Activated T-cell treated with anti-CD3 and anti-CD28 coated beads, Interleukin-2, amount 50 U/mL, for 4 hours (primary cell): ENCODE data around the gene IRGC. TPM values are rescaled to one million over a fixed set of nuclear protein-coding genes. Genes with fewer than 3 reads are reported as not detected.
"Not testable (repeated sequence)": the region's sequence is repeated elsewhere in the genome, so short reads cannot be mapped to it uniquely, and the experiment has no call there.

Experiments used
- ATAC-seq, 2 donors: fragments of 200-7000 bp; cut with Tn5 transposase; one replicate each; pipeline ENCODE4 v1.10.0; 2021
- DNase-seq: peaks from one replicate; pipeline ENCODE4 v3.0.0-alpha.2; 2020
- H3K27me3 Mint-ChIP-seq: one replicate; pipeline ENCODE4 v1.8.0; 2021; ENCODE audit warnings: low read depth, mixed read lengths
- H3K36me3 Mint-ChIP-seq: one replicate; pipeline ENCODE4 v1.8.0; 2022; ENCODE audit warnings: mixed read lengths; ENCODE audit not compliant: insufficient read depth
- H3K4me1 Mint-ChIP-seq: one replicate; pipeline ENCODE4 v1.8.0; 2021; ENCODE audit warnings: low read depth, mixed read lengths
- H3K4me3 Mint-ChIP-seq: one replicate; pipeline ENCODE4 v1.8.0; 2021; ENCODE audit warnings: mild to moderate bottlenecking, moderate library complexity, mixed read lengths
- H3K9me3 Mint-ChIP-seq: one replicate; pipeline ENCODE4 v1.8.0; 2021; ENCODE audit warnings: mixed read lengths
- total RNA-seq, 3 donors: library from RNA; stranded (reverse); gene quantifications; one replicate each; pipeline ENCODE4 v1.2.1, GENCODE V29; 2021

Gene IRGC, protein sequence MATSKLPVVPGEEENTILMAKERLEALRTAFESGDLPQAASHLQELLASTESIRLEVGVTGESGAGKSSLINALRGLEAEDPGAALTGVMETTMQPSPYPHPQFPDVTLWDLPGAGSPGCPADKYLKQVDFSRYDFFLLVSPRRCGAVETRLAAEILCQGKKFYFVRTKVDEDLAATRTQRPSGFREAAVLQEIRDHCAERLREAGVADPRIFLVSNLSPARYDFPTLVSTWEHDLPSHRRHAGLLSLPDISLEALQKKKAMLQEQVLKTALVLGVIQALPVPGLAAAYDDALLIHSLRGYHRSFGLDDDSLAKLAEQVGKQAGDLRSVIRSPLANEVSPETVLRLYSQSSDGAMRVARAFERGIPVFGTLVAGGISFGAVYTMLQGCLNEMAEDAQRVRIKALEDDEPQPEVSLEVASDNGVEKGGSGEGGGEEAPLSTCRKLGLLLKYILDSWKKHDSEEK
- total RNA-seq = not detected

DNA sequence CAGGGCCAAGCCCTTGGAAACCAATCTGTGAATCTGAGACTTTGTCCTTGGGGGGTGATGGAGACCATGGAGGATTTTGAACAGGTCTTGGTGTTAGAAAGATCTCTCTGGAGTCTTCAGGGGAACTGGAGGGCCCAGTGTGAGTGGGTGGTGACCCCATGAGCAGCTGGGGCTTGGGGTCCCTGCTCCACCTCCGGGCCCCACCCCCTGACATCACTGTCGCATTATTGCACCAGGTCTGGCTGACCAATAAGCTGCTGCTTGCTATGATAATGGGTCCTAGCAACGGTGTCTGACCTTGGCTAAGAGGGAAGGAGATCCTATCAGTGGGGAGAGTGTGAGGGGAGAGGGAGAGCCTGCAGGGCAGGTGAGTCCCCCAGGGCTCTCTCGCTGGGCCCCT lies at the start of gene IRGC:
Gene IRGC, plus strand, starts transcription at position 301 of the 400 bp plus-strand sequence. CDS start 2,483 bp downstream, outside the sequence.
- DNase-seq (no peak), ATAC-seq (no peak)
- Mint-ChIP-seq H3K4me3 (no peak within 1 kb of the TSS), H3K4me1 (no peaks in the 10 kb centered on the region), H3K9me3 (no peaks in the 10 kb centered on the region), H3K36me3 (no peaks in the 10 kb centered on the region), H3K27me3 (peaks cover 7% of the 10 kb centered on the region)

GRCh38 chr19:43667126-43667875 lies 48.6 kb upstream of the IRGC start:
- Mint-ChIP-seq H3K27me3 (peaks cover 2% of the 10 kb centered on the region), H3K36me3 (peaks cover 12% of the 10 kb centered on the region), H3K4me3 (peak overlapping the region; percentile 81), H3K4me1 (peaks cover 50% of the 10 kb centered on the region), H3K9me3 (no peaks in the 10 kb centered on the region)
- no peak for ATAC-seq
- no peak for DNase-seq

DNA sequence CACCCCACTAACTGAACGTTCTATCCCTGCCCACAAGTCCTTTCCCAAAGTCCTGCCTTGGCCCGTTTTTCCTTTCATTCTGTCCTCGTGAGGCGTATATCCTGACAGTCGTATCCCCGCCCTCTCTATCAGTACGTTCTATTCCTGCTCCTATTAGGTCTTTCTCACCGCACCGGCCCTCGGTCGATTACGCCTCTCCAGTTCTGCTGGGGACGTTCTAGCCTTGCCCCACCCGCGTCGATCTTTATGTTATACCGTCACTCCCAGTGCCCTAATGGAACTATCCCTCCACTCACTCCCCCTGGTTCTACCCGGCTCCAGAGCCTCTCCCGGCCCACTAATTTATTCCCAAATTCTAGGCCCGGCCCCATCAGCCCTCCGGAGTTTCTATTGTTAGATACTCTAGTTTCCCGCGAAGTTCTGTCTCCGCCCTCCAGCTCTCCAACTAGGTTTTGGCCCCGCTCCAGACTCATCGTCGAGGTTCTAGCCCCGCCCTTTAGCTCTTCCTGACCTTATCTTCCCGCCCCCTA lies 47.9 kb upstream of the IRGC start:
- ATAC-seq = no peak
- Mint-ChIP-seq H3K4me1 (peaks cover 50% of the 10 kb centered on the region), H3K27me3 (peaks cover 2% of the 10 kb centered on the region), H3K9me3 (no peaks in the 10 kb centered on the region), H3K36me3 (peaks cover 12% of the 10 kb centered on the region), H3K4me3 (peak overlapping the region; percentile 81)
- no peak for DNase-seq

DNA sequence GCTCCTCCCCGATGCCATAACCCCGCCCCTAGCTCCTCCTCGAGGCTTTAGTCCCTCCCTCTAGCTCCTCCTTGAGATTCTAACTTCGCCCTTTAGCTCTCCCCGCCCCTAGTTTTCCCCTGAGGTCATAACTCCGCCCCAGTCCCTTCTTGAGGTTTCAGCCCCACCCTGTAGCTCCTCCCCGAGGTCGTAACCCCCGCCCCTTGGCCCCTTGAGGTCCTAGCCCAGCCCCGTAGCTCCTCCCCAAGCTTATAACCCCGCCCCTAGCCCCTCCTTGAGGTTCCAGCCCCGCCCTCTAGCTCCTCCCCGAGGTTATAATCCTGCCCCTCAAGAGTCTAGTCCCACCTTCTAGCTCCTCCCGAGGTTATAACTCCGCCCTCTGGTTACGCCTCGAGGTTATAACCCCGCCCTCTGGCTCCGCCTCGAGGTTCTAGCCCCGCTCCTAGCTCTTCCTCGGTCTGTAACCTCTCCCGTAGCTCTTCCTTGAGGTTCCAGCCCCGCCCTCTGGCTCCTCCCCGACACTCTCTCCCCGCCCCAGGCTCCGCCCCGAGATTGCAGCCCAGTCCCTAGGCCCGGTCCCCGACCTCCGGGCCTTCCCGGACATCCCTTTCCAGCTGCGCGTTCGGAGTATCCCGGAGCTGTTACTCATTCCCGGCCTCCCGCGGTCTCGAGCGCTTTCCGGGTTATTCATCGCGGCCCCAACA lies 47.3 kb upstream of the IRGC start:
- peaks cover 2% of the 10 kb centered on the region for H3K27me3 Mint-ChIP-seq
- peak overlapping the region; percentile 81 for H3K4me3 Mint-ChIP-seq
- peaks cover 50% of the 10 kb centered on the region for H3K4me1 Mint-ChIP-seq
- DNase-seq = peak; percentile 95
- ATAC-seq = peak; percentile 86 to 87
- peaks cover 12% of the 10 kb centered on the region for H3K36me3 Mint-ChIP-seq
- no peaks in the 10 kb centered on the region for H3K9me3 Mint-ChIP-seq

GRCh38 chr19:43672061-43672679 lies 43.7 kb upstream of the IRGC start:
- Mint-ChIP-seq H3K4me1 (peaks cover 38% of the 10 kb centered on the region), H3K4me3 (no peak overlapping the region), H3K9me3 (no peaks in the 10 kb centered on the region), H3K27me3 (peaks cover 2% of the 10 kb centered on the region), H3K36me3 (peaks cover 4% of the 10 kb centered on the region)
- DNase-seq (no peak), ATAC-seq (no peak)

- H3K4me1 Mint-ChIP-seq = peaks cover 26% of the 10 kb centered on the region
- no peaks in the 10 kb centered on the region for H3K36me3 Mint-ChIP-seq
- DNase-seq (no peak), ATAC-seq (no peak)
- H3K4me3 Mint-ChIP-seq = no peak overlapping the region
- H3K27me3 Mint-ChIP-seq = peaks cover 2% of the 10 kb centered on the region
- H3K9me3 Mint-ChIP-seq = no peaks in the 10 kb centered on the region
Observed at GRCh38 chr19:43673637-43674036, 42.2 kb upstream of the IRGC start.

GRCh38 chr19:43674183-43674582 lies 41.7 kb upstream of the IRGC start:
- no peaks in the 10 kb centered on the region for H3K36me3 Mint-ChIP-seq
- H3K27me3 Mint-ChIP-seq = peaks cover 2% of the 10 kb centered on the region
- H3K4me3 Mint-ChIP-seq = no peak overlapping the region
- DNase-seq = no peak
- H3K4me1 Mint-ChIP-seq = peaks cover 22% of the 10 kb centered on the region
- no peak for ATAC-seq
- no peaks in the 10 kb centered on the region for H3K9me3 Mint-ChIP-seq

DNA sequence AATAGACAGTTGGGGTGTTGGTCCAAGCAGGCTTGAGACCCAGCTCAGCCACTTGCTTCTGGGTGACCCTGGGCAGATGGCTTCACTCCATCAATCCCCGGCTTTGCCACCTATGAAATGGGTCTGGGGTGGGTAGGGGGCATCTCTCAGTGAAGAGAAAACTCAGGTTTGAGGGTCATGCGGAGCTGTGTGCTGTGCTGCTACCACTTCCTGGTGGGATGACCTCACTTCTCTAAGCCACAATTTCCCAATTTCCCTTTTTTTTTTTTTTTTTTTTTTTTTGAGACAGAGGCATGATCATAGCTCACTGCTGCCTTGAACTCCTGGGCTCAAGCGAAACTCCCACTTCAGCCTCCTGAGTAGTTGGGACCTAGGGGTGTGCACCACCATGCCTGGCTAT lies 41.3 kb upstream of the IRGC start:
- Mint-ChIP-seq H3K27me3 (peaks cover 2% of the 10 kb centered on the region), H3K36me3 (no peaks in the 10 kb centered on the region), H3K4me3 (no peak overlapping the region), H3K9me3 (no peaks in the 10 kb centered on the region), H3K4me1 (peaks cover 19% of the 10 kb centered on the region)
- no peak for DNase-seq
- no peak for ATAC-seq

GRCh38 chr19:43675269-43675879 lies 40.5 kb upstream of the IRGC start:
- ATAC-seq (peak; percentile 73 to 90), DNase-seq (no peak)
- Mint-ChIP-seq H3K36me3 (no peaks in the 10 kb centered on the region), H3K9me3 (no peaks in the 10 kb centered on the region), H3K4me3 (no peak overlapping the region), H3K27me3 (no peaks in the 10 kb centered on the region), H3K4me1 (peaks cover 12% of the 10 kb centered on the region)

DNA sequence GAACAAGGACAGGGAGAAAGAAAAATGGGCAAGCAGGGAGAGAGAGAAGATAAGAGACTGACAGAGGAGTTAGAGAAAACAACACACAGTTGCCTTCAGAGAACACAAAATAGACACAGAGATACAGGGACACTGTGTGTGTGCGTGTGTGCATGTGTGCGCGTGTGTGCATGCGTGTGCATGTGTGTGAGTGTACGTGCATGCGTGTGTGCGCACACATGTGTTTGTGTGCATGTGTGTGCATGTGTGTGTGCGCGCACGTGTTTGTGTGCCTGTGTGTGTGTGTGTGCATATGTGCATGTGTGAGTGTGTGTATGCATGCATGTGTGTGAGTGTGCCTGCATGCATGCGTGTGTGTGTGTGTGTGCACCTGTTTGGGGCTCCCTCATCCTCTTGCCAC lies 40.0 kb upstream of the IRGC start:
- DNase-seq (no peak), ATAC-seq (no peak)
- Mint-ChIP-seq H3K9me3 (no peaks in the 10 kb centered on the region), H3K36me3 (no peaks in the 10 kb centered on the region), H3K4me1 (peaks cover 8% of the 10 kb centered on the region), H3K4me3 (no peak overlapping the region), H3K27me3 (no peaks in the 10 kb centered on the region)

- DNase-seq (no peak), ATAC-seq (no peak)
- no peaks in the 10 kb centered on the region for H3K27me3 Mint-ChIP-seq
- no peaks in the 10 kb centered on the region for H3K36me3 Mint-ChIP-seq
- peaks cover 8% of the 10 kb centered on the region for H3K4me1 Mint-ChIP-seq
- H3K4me3 Mint-ChIP-seq = no peak overlapping the region
- no peaks in the 10 kb centered on the region for H3K9me3 Mint-ChIP-seq
Observed at GRCh38 chr19:43678512-43679261, 37.2 kb upstream of the IRGC start.

- ATAC-seq = no peak
- Mint-ChIP-seq H3K4me1 (no peaks in the 10 kb centered on the region), H3K9me3 (no peaks in the 10 kb centered on the region), H3K4me3 (no peak overlapping the region), H3K27me3 (no peaks in the 10 kb centered on the region), H3K36me3 (no peaks in the 10 kb centered on the region)
- DNase-seq = no peak
Observed at GRCh38 chr19:43681821-43682220, 34.1 kb upstream of the IRGC start.

DNA sequence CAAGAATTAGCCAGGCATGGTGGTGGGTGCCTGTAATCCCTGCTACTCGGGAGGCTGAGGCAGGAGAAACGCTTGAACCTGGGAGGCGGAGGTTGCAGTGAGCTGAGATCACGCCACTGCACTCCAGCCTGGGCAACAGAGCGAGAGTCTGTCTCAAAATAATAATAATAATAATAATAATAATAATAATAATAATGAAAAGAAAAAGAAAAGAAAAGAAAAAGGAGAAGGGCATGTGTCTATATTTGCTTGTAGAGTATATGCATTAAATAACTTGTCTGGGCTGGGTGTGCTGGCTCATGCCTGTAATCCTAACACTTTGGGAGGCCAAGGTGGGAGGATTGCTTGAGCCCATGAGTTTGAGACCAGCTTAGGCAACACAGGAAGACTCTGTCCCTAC lies 33.6 kb upstream of the IRGC start:
- not testable (repeated sequence) for DNase-seq, H3K4me3 Mint-ChIP-seq, ATAC-seq, H3K4me1 Mint-ChIP-seq, H3K9me3 Mint-ChIP-seq, H3K36me3 Mint-ChIP-seq, H3K27me3 Mint-ChIP-seq
